GM21360 (cell line): Measurements from ENCODE around the gene CBX3.
"Not testable (repeated sequence)": the region's sequence is repeated elsewhere in the genome, so short reads cannot be mapped to it uniquely, and the experiment has no call there.

Experiments used
- ATAC-seq: cut with Tn5 transposase; IDR thresholded peaks from one replicate; pipeline ENCODE4 v1.9.1; 2021; ENCODE audit warnings: mild to moderate bottlenecking, moderate library complexity; ENCODE audit not compliant: unreplicated experiment

The CBX3 gene

DNA sequence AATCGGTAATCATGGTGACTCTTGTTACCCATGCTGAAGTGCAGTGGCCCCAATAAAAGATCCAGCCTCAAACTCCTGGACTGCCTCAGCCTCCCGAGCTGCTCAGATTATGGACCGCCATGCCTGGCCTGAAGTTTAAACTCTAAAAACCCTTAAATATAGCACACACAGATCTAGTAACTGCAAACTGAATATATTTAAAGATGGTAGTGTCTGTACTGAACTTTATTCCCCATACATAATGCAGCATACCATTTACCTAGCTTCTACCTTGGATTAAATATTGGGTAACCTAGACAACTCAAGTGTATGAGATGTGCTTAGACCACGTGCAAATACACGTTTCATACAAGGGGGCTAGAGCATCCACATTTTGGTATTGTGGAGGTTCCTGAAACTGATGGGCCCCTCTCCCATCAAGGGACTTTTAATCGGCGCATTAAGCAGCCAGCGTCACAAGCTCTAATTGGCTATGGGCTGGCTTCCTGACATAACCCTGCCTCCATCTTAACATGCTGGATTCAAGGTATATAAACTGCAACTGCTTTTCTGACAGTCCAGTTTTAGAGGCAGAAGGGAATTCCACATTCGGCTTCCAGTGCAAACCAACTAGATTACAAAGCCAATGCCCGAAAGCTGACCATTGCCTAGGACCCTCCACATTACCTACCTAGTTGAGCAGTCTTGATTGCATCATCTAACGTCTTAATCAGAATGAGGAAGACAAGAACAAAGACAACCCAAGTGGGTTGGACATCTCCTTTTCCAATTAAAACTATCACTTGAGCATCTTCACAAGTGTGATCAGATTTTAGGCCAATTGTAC, 14.0 kb upstream of the CBX3 start:
- ATAC-seq = no peak

- no peak for ATAC-seq
Measured at GRCh38 chr7:26188206-26188956, 13.2 kb upstream of the CBX3 start.

DNA sequence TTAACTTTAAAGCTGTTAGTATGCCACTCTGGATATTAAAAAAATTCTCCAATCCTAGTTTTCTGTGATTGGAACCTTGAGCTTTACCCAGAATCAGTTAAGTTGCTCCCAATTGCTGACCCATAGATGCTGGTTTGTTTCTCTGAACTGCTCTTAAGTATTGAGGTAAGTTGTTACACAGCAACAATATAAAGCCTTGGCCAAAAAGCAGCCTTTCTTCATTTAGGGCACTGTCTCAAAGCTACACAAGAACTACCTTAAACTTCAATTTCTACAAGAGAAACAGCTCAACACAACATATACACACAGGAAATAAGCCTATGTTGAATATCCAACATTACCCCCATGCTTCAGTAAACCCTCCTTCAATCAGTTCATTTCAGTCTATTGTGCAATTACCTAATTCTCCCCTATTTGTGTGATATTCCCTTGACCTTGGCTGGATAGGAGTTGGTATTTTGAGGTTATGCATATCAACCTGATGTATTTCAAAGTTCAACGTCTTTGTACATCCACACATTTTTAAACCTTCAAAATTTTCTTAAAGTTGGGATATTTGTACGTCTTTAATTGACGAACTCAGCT, 12.5 kb upstream of the CBX3 start:
- no peak for ATAC-seq

DNA sequence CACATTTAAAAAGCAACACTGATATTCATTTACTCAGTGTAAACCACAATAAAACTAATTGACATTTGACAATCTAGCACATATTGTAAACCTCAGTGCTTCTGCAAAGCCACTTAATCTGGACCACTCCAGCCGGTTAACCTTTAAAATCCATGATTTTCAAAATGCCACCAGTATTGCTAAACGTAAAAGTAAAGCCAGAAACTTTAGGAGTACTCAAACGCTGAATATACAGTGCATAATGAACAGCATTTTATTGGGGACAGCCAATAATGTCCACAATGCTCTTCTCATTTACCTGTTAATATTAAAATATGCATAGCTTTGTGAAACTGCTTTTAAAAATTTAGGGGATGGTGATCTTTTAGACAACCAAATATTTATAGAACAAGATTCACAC, 11.8 kb upstream of the CBX3 start:
- ATAC-seq = no peak

DNA sequence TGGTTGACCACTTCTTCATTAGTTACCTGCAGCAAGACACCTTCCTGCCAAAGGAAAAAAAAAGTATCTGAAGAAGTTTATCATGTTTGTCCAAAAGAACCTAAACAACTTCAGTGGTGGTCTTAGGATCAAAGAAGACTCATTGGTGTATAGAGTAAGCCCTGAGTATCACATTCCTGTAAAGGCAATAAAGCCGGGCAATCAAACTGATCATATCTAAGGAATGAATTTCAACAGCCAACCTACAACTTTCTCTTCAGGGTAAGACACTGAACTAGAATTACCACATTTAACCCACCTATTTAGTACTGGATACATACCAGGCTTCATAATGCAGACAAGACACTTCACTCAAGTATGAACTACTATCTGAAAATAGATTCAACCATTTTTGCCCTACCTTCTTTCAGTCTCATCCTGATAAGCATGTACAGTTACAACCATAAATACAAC, 11.1 kb upstream of the CBX3 start:
- no peak for ATAC-seq

DNA sequence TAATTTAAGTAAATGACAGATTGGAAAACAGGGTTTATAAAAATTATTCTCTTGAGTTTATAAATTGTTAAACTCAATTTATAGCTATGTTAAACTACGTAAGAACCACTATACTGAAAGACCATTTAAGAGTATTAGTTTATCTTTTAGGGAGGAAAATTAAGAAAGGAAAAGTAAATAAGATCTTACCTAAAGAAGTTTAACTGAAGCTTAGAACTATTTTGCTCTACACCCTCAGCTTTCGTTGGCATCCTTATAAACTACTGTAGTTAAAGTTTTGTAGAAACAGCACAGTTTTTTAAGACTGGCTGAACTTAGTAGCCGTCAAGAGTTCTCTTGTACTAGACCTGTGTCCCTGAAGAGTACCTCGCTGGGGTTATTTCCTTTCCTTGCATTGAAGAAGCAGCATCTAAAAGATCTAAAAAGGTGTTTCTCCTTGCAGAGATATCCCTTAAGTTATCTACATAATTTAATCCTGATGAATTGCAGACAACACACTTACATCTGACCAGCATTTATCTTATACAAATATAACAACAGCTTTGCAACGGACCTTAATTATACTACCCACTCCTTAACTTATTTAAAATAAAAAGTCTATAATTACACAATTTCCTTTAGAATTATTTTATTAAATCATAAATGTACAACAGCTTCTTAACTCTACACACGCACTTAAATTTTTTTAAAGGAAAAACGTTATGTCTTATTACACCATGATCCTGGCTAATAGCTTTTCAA, 10.1 kb upstream of the CBX3 start:
- no peak for ATAC-seq

GRCh38 chr7:26191974-26192479, 9.5 kb upstream of the CBX3 start:
- ATAC-seq = no peak

GRCh38 chr7:26192485-26193087, 9.0 kb upstream of the CBX3 start:
- ATAC-seq = no peak

DNA sequence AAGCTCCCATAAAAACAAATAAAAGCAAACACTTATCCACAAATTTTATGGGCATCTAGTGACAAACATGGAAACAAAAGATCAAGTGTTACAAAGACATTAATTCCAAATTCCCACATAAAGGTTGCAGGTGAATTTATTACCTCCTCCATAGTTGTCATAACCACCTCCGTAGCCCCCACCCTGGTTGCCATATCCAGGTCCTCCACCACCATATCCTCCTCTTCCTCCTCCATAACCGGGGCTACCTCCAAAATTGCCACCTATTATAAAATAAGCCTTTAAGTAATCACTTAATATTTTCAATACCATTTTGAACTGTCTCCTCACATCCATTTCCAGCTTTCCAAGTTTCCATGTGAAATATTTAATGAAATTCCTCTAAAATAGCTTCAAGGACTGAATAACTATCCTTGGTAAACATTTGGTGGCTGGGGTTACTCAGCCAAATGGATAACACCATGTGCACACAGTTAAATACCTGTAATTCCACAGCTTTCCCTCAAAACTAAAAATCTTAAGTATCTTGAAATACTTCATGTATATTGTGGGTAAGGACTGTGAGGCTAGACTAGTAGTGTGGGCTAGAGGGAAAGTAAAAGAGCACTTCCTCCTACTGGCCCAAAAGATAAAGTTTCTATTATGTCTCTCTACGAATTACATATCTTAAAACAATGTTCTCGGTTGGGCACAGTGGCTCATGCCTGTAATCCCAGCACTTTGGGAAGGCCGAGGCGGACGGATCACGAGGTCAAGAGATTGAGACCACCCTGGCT, 7.9 kb upstream of the CBX3 start:
- no peak for ATAC-seq

DNA sequence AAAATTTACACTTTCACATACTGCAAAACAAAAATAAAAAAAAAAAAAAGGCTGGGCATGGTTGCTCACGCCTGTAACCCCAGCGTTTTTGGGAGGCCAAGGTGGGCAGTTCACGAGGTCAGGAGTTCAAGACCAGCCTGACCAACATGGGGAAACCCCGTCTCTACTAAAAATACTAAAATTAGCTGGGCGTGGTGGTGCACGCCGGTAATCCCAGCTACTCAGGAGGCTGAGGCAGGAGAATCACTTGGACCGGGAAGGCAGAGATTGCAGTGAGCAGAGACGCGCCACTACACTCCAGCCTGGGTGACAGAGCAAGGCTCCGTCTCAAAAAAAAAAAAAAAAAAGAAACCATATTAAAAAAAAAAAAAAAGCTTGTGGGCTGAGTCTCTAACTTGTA, 6.8 kb upstream of the CBX3 start:
- not testable (repeated sequence) for ATAC-seq

GRCh38 chr7:26195182-26195581, 6.4 kb upstream of the CBX3 start:
- no peak for ATAC-seq

- ATAC-seq = no peak
Measured at GRCh38 chr7:26195867-26196657, 5.5 kb upstream of the CBX3 start.

- ATAC-seq = no peak
Measured at GRCh38 chr7:26197153-26198115, 4.1 kb upstream of the CBX3 start.

DNA sequence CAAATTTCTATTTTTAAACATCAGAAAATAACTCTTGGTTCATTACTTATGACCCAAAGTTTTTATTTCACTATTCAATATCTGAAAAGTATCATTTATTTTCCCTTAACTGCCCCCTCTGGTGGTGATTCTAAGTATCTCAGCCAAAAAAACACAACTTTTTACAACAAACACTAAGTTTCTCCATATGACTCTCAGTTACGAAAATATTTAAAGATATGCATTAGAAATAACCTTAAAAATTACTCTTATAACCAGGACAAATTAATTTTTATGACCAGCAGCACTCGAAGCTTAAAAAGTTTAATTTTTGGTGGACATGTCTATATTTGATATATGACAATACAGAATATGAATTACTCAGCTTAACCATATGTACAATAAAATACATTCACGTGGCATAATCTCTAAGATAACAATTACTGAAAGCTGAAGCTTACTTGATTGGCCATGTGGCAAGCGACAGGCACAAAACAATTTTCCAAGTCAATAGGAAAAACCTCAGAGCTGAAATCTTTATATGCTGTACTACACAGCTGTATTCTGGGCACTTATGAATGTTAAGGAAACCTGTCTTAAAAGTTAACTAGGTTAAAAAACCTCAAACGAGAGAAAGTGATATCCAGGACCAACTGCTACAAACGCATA, 3.3 kb upstream of the CBX3 start:
- no peak for ATAC-seq

GRCh38 chr7:26198781-26199169, 2.8 kb upstream of the CBX3 start:
- no peak for ATAC-seq

GRCh38 chr7:26199301-26200037, 2.1 kb upstream of the CBX3 start:
- no peak for ATAC-seq

DNA sequence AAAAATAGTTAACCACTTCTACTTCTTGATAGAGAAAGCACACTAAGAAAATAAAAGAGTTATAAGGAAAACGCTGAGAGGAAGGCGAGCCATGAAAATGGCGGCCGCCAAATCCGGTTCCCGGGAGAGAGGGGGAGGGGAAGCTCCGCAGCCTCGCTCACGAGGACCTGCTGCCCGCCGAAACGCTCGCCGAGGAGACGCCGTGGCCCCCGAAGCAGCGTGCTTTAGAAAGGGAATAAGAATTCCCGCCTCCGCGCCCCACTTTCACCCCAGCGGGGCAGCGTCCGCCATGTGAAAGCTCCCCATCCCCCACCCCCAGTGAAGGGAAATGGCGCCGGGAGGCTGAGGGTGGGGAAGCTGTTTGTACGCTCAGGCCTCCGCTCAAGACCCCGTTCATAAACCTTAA, 1.5 kb upstream of the CBX3 start:
- no peak for ATAC-seq
